K562 (cell line): ENCODE measurements around the gene SEPTIN1. TPM values are rescaled to one million over a fixed set of nuclear protein-coding genes. Genes with fewer than 3 reads are reported as not detected.
A peak's percentile ranks its signal among the peaks of the same experiment; 100 is the strongest.

Experiments
- ATAC-seq: fragments of 200-7000 bp; cut with Tn5 transposase; 3 replicates; pipeline ENCODE4 v1.9.1; 2020; ENCODE audit warnings: moderate library complexity
- BruUV-seq: library from RNA; stranded (reverse); fragments of 400-500 nt; replicated peaks from 2 replicates; lab custom pipeline; 2021; lab: Mats Ljungman, UMichigan
- CTCF ChIA-PET: fragments of 300-600 bp; formaldehyde crosslinking; extraction: SDS; loops from one replicate; lab custom pipeline; 2021; ENCODE audit warnings: low intra/inter-chr PET ratio; lab: Yijun Ruan, JAX
- POLR2A ChIA-PET: fragments of 300-600, 350-650 bp; sonication (Branson Sonifier 250); formaldehyde crosslinking; extraction: SDS; loops from one replicate; lab custom pipeline; 2021; ENCODE audit warnings: antibody characterized with exemption, inconsistent platforms; lab: Yijun Ruan, JAX
- DNase-seq, 4 experiments: peaks; one replicate each; pipeline versions ENCODE4 v3.0.0 to v3.0.0-alpha.2; 2011 to 2018; ENCODE audit warnings: low spot score in 3 of 4, mixed read lengths in 3 of 4; ENCODE audit errors: extremely low read depth in 1 of 4
- FAIRE-seq: peaks from 2 replicates; lab custom pipeline; 2011; peaks lifted over from hg19 to GRCh38; lab: Jason Lieb, UNC
- H2AFZ ChIP-seq: 2 replicates; pipeline ENCODE4 v1.6.0; 2011; ENCODE audit warnings: low read depth, low read length, control low read depth, inconsistent platforms
- H3K27ac ChIP-seq: fragments of 200-600 bp; 3 replicates; pipeline ENCODE4 v1.8.0; 2011; ENCODE audit warnings: low read depth, mild to moderate bottlenecking, control low read depth, inconsistent platforms, low read length, moderate library complexity, mixed read lengths; ENCODE audit errors: extremely low read depth
- H3K27me3 ChIP-seq, 2 experiments: fragments of 300-600 bp in 1 of 2; 2 replicates in 1 of 2; 3 replicates in 1 of 2; pipeline versions ENCODE4 v1.6.0 to v1.8.0; 2011; ENCODE audit warnings: inconsistent platforms in 2 of 2, low read length in 2 of 2, mild to moderate bottlenecking in 1 of 2, mixed read lengths in 1 of 2, moderate library complexity in 1 of 2; ENCODE audit not compliant: control insufficient read depth in 2 of 2, insufficient read depth in 2 of 2
- H3K36me3 ChIP-seq: fragments of 300-600 bp; 3 replicates; pipeline ENCODE4 v1.8.0; 2011; ENCODE audit warnings: mild to moderate bottlenecking, low read length, inconsistent platforms; ENCODE audit not compliant: control insufficient read depth, insufficient read depth
- H3K4me1 ChIP-seq, 2 experiments: fragments of 200-600 bp in 1 of 2; replicated peaks in 1 of 2; 2 replicates in 1 of 2; 3 replicates in 1 of 2; pipeline versions ENCODE4 v1.5.1 to v1.8.0; 2011; ENCODE audit warnings: inconsistent platforms in 2 of 2, low read length in 2 of 2, mild to moderate bottlenecking in 1 of 2, mixed read lengths in 1 of 2, moderate library complexity in 1 of 2; ENCODE audit not compliant: control insufficient read depth in 2 of 2, insufficient read depth in 2 of 2
- H3K4me2 ChIP-seq: 2 replicates; pipeline ENCODE4 v1.6.1; 2011; ENCODE audit warnings: low read length, control low read depth, inconsistent platforms, mixed read lengths; ENCODE audit not compliant: insufficient read depth
- H3K4me3 ChIP-seq: fragments of 200-600 bp; sonication (generic), shearing (Covaris generic); 2 replicates; pipeline ENCODE4 v1.5.1; 2016; ENCODE audit warnings: control low read depth, inconsistent platforms
- H3K79me2 ChIP-seq: fragments of 200-600 bp; 3 replicates; pipeline ENCODE4 v1.8.0; 2011; ENCODE audit warnings: low read length, inconsistent platforms; ENCODE audit not compliant: control insufficient read depth, insufficient read depth
- H3K9ac ChIP-seq, 2 experiments: 2 replicates each; pipeline versions ENCODE4 v1.6.0 to v1.6.1; 2011; ENCODE audit warnings: low read depth in 2 of 2, low read length in 2 of 2, control low read depth in 1 of 2, inconsistent platforms in 1 of 2, mild to moderate bottlenecking in 1 of 2, mixed read lengths in 1 of 2; ENCODE audit not compliant: insufficient read depth in 1 of 2
- H3K9me1 ChIP-seq: one replicate; pipeline ENCODE4 v1.6.0; 2011; ENCODE audit warnings: inconsistent platforms, mild to moderate bottlenecking, low read length, moderate library complexity; ENCODE audit not compliant: control insufficient read depth, insufficient read depth
- H3K9me3 ChIP-seq: replicated peaks from 2 replicates; pipeline ENCODE4 v1.5.1; 2011; ENCODE audit warnings: low read depth, low read length, inconsistent platforms; ENCODE audit not compliant: control insufficient read depth, insufficient read depth
- H4K20me1 ChIP-seq: replicated peaks from 2 replicates; pipeline ENCODE4 v1.6.1; 2011; ENCODE audit warnings: low read length, inconsistent platforms, mixed read lengths; ENCODE audit not compliant: control insufficient read depth, insufficient read depth
- CHD2 ChIP-seq: IDR thresholded peaks from 2 replicates; pipeline ENCODE4 v1.6.1; 2011; ENCODE audit warnings: low read depth, low read length
- E2F3 ChIP-seq: fragments of 250-450 bp; sonication (Bioruptor Pico); IDR thresholded peaks from 2 replicates; pipeline ENCODE4 v1.4.0; 2020; ENCODE audit warnings: mild to moderate bottlenecking
- PHB2 ChIP-seq: fragments of 450-650 bp; IDR thresholded peaks from 2 replicates; pipeline ENCODE4 v1.6.1; 2017; ENCODE audit warnings: low read depth
- PTTG1 ChIP-seq: fragments of 450-650 bp; IDR thresholded peaks from 2 replicates; pipeline ENCODE4 v1.6.1; 2016; ENCODE audit warnings: low read depth, mild to moderate bottlenecking, missing genetic modification characterization, missing compliant biosample characterization
- STAG1 ChIP-seq: sonication (generic); formaldehyde crosslinking; IDR thresholded peaks from 2 replicates; pipeline ENCODE4 v1.5.0; 2020; ENCODE audit warnings: missing genetic modification reagents, borderline replicate concordance
- TARDBP ChIP-seq: fragments of 450-650 bp; IDR thresholded peaks from 2 replicates; pipeline ENCODE4 v1.6.1; 2016
- ZC3H8 ChIP-seq: fragments of 450-650 bp; IDR thresholded peaks from 2 replicates; pipeline ENCODE4 v1.6.1; 2017
- ZNF347 ChIP-seq: fragments of 450-650 bp; formaldehyde crosslinking; IDR thresholded peaks from 2 replicates; pipeline ENCODE4 v1.4.0; 2020; ENCODE audit warnings: low read depth, mild to moderate bottlenecking, moderate library complexity
- ZNF586 ChIP-seq: fragments of 450-650 bp; formaldehyde crosslinking; conservative IDR thresholded peaks from 2 replicates; pipeline ENCODE4 v1.4.0; 2020; ENCODE audit warnings: mild to moderate bottlenecking, moderate library complexity
- ZNF695 ChIP-seq: fragments of 450-650 bp; formaldehyde crosslinking; IDR thresholded peaks from 2 replicates; pipeline ENCODE4 v1.4.0; 2020; ENCODE audit warnings: mild to moderate bottlenecking, moderate library complexity
- WGBS: fragments of 100-300 bp; shearing (Covaris generic); methylation state at CpG from one replicate; pipeline ENCODE4 v1.1.6; 2016; ENCODE audit warnings: low coverage, mixed read lengths; ENCODE audit not compliant: insufficient coverage; ENCODE audit errors: missing lambda C conversion rate; 5-methylcytosine and 5-hydroxymethylcytosine counted together
- in situ Hi-C: fragments of 300-500 bp; cut with MboI; formaldehyde crosslinking; loops from 4 replicates; pipeline ENCODE4 v1.15.0; 2018; ENCODE audit warnings: inconsistent platforms, mixed read lengths
- intact Hi-C: fragments of 100-400 bp; cut with micrococcal nuclease; formaldehyde crosslinking; loops from 2 replicates; pipeline ENCODE4 v1.14.2; 2022
- polyA plus RNA-seq, 8 experiments: library from polyadenylated mRNA; depleted of rRNA in 4 of 8; stranded (reverse) in 5 of 8; unstranded in 3 of 8; fragments of >200 nt; fragmentation: Nextera tagmentation in 2 of 8; fragmentation: Illumina TruSeq in 1 of 8; extraction: Ambion mirVana in 2 of 8; extraction: Trizol in 1 of 8; gene quantifications; 2 replicates each; pipeline versions ENCODE4 v1.2.1 to v1.2.3, GENCODE V29; 2011 to 2014; ENCODE audit warnings: inconsistent platforms in 1 of 8, missing spikeins in 1 of 8
- total RNA-seq, 7 experiments: library from RNA; depleted of rRNA in 6 of 7; stranded (reverse); fragments of >200 nt in 6 of 7; fragmentation: Illumina TruSeq in 2 of 7; extraction: Trizol in 2 of 7; gene quantifications; 2 replicates each; pipeline versions ENCODE4 v1.2.1 to v1.2.3, GENCODE V29; 2011 to 2021; ENCODE audit warnings: low replicate concordance in 1 of 7
- TF ChIP-seq, protein P1 (sequence below): fragments of 250-450 bp; sonication (Bioruptor Pico); IDR thresholded peaks from 2 replicates; pipeline ENCODE4 v1.4.0; 2020; ENCODE audit warnings: mild to moderate bottlenecking
- TF ChIP-seq, protein P2 (sequence below): fragments of 250-450 bp; sonication (Bioruptor Pico); IDR thresholded peaks from 2 replicates; pipeline ENCODE4 v1.6.1; 2021; ENCODE audit warnings: mild to moderate bottlenecking
- TF ChIP-seq, protein P3 (sequence below): fragments of 450-650 bp; IDR thresholded peaks from 2 replicates; pipeline ENCODE4 v1.6.1; 2016; ENCODE audit warnings: antibody characterized with exemption
- TF ChIP-seq, protein P4 (sequence below): sonication (generic); formaldehyde crosslinking; IDR thresholded peaks from 2 replicates; pipeline ENCODE4 v1.8.0; 2022; ENCODE audit warnings: mild to moderate bottlenecking, missing genetic modification reagents

SEPTIN1 gene
- total and polyA plus RNA-seq, 9 of the 15 experiments (the other 6 are each of a cell fraction or from before 2014, with no cell fraction given): 0.23 to 5.6 (median 1.7) TPM; not detected in 1

DNA sequence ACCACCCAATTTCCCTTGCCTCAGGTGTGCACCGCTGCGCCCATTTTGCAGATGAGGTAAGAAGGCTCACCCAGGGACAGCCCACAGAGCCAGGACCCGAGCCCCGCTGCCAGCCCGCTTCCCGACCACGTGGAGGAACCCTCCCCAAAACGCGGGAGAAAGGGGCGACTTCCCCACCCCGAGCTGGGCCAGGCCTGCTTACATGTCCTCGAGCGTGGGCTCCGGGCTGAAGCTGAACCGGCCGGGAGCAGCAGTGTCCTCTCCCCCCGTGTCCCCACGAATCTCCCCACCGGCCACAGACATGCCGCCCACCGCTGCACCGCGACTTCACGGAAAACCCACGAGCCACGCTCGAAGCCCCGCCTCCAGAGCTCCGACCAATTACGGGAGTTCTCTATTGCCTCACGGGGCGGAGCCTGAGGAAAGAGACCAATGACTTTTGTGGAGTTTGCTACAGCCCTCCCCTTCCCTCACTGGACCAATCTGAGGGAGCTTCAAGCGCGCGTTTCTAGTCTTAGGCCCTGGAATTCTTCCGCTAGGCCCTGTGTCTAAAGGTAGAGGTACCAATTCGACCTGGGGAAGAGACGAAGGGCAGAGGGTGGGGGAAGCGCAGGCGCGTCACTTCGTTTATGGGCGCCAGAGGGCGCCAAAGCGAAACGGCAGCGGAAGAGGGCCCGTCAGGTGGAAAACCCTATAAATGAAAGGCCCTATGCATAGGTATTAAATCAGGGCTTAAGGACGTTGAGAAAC lies 47.5 kb upstream of the SEPTIN1 start, which contains the start of gene DCTPP1:
Gene DCTPP1 (minus strand): TSS at position 353 of the 750 bp plus-strand sequence. CDS start 50 bp downstream, at position 303.
- Histone ChIP-seq H3K79me2 (peaks cover 41% of the 10 kb centered on the region), H3K9me1 (no peaks in the 10 kb centered on the region), H3K9me3 (no peaks in the 10 kb centered on the region), H3K27me3 (no peaks in the 10 kb centered on the region), H4K20me1 (no peaks in the 10 kb centered on the region), H3K4me1 (peaks cover 15 to 36% of the 10 kb centered on the region in 2 experiments), H3K27ac (peak within 1 kb of the TSS; percentile 84), H3K36me3 (peaks cover 36% of the 10 kb centered on the region), H3K4me3 (peak within 1 kb of the TSS; percentile 75), H3K9ac (peak within 1 kb of the TSS; percentile 81 to 95), H3K4me2 (peak within 1 kb of the TSS; percentile 94), H2AFZ (peak within 1 kb of the TSS; percentile 95)
- peak; percentile 99 for ATAC-seq
- FAIRE-seq: peak; percentile 100
- intact Hi-C loops (loop anchor here (1.0 kb wide), 3 partner anchors 15 to 228 kb away; partner anchors contain the start of genes FBRS and SEPHS2), in situ Hi-C loops (loop anchor here (10.0 kb wide), 1 partner anchor 195 kb away; no protein-coding TSS in a partner anchor)
- CTCF ChIA-PET: interaction anchor here (0.7 to 3.3 kb wide), 4 partner anchors 167 to 472 kb away, joined by 3 to 23 read pairs (median 7); partner anchors contain the start of gene FBRS
- BruUV-seq: no TSS peak
- POLR2A ChIA-PET: interaction anchor here (0.6 to 1.9 kb wide), 16 partner anchors 9 to 229 kb away, joined by 3 to 16 read pairs (median 4); partner anchors contain the start of genes FBRS, PRR14, SEPHS2 and ZNF48
- DNase-seq: peak; percentile 94 to 99 (median 95)
- WGBS: 1% methylated on average over 45 of the region's 49 CpGs
- TF ChIP-seq PTTG1 (tag): no peak
- TF ChIP-seq, protein P1, sequence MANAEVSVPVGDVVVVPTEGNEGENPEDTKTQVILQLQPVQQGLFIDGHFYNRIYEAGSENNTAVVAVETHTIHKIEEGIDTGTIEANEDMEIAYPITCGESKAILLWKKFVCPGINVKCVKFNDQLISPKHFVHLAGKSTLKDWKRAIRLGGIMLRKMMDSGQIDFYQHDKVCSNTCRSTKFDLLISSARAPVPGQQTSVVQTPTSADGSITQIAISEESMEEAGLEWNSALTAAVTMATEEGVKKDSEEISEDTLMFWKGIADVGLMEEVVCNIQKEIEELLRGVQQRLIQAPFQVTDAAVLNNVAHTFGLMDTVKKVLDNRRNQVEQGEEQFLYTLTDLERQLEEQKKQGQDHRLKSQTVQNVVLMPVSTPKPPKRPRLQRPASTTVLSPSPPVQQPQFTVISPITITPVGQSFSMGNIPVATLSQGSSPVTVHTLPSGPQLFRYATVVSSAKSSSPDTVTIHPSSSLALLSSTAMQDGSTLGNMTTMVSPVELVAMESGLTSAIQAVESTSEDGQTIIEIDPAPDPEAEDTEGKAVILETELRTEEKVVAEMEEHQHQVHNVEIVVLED (CRISPR knock-in tag): no peak
- TF ChIP-seq ZNF347 (CRISPR knock-in tag): no peak
- no peak for TF ChIP-seq PHB2
- TF ChIP-seq, protein P2, sequence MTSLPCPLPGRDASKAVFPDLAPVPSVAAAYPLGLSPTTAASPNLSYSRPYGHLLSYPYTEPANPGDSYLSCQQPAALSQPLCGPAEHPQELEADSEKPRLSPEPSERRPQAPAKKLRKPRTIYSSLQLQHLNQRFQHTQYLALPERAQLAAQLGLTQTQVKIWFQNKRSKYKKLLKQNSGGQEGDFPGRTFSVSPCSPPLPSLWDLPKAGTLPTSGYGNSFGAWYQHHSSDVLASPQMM: no peak
- TF ChIP-seq ZNF695 (CRISPR knock-in tag): no peak
- no peak for TF ChIP-seq ZC3H8
- TF ChIP-seq CHD2: peak; percentile 73; the same call in 1 of the 2 replicates
- no peak for TF ChIP-seq ZNF586
- TF ChIP-seq E2F3: peak; percentile 73
- TF ChIP-seq, protein P3, sequence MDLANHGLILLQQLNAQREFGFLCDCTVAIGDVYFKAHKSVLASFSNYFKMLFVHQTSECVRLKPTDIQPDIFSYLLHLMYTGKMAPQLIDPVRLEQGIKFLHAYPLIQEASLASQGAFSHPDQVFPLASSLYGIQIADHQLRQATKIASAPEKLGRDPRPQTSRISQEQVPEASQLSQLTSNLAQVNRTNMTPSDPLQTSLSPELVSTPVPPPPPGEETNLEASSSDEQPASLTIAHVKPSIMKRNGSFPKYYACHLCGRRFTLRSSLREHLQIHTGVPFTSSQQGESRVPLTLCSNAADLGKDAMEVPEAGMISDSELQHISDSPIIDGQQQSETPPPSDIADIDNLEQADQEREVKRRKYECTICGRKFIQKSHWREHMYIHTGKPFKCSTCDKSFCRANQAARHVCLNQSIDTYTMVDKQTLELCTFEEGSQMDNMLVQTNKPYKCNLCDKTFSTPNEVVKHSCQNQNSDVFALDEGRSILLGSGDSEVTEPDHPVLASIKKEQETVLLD: peak; percentile 84
- TF ChIP-seq, protein P4, sequence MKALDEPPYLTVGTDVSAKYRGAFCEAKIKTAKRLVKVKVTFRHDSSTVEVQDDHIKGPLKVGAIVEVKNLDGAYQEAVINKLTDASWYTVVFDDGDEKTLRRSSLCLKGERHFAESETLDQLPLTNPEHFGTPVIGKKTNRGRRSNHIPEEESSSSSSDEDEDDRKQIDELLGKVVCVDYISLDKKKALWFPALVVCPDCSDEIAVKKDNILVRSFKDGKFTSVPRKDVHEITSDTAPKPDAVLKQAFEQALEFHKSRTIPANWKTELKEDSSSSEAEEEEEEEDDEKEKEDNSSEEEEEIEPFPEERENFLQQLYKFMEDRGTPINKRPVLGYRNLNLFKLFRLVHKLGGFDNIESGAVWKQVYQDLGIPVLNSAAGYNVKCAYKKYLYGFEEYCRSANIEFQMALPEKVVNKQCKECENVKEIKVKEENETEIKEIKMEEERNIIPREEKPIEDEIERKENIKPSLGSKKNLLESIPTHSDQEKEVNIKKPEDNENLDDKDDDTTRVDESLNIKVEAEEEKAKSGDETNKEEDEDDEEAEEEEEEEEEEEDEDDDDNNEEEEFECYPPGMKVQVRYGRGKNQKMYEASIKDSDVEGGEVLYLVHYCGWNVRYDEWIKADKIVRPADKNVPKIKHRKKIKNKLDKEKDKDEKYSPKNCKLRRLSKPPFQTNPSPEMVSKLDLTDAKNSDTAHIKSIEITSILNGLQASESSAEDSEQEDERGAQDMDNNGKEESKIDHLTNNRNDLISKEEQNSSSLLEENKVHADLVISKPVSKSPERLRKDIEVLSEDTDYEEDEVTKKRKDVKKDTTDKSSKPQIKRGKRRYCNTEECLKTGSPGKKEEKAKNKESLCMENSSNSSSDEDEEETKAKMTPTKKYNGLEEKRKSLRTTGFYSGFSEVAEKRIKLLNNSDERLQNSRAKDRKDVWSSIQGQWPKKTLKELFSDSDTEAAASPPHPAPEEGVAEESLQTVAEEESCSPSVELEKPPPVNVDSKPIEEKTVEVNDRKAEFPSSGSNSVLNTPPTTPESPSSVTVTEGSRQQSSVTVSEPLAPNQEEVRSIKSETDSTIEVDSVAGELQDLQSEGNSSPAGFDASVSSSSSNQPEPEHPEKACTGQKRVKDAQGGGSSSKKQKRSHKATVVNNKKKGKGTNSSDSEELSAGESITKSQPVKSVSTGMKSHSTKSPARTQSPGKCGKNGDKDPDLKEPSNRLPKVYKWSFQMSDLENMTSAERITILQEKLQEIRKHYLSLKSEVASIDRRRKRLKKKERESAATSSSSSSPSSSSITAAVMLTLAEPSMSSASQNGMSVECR (CRISPR knock-in tag): peak; percentile 92; the same call in 1 of the 2 replicates
- no peak for TF ChIP-seq TARDBP
- peak; percentile 75; the same call in 1 of the 2 replicates for TF ChIP-seq STAG1
